ENCODE measurements around the gene ARID2. TPM values are rescaled to one million over a fixed set of nuclear protein-coding genes. Genes with fewer than 3 reads are reported as not detected.

The ARID2 gene
- total RNA-seq, 1 donor from 2014 or later: 63.6 TPM

- Mint-ChIP-seq H3K4me3 (ENCODE audit: low read depth) (no peak overlapping the region), H3K4me1 (ENCODE audit: low read depth) (no peaks in the 10 kb centered on the region), H3K27ac (no peak overlapping the region), H3K27me3 (no peaks in the 10 kb centered on the region), H3K9me3 (ENCODE audit: low read depth) (no peaks in the 10 kb centered on the region), H3K36me3 (ENCODE audit: insufficient read depth) (peaks cover under 1% of the 10 kb centered on the region)
- no peak for DNase-seq (ENCODE audit: low spot score, unreplicated experiment)
- TF ChIP-seq CTCF (IDR thresholded peaks at IDR 0.05; ENCODE audit: unreplicated experiment): no peak
Measured at GRCh38 chr12:45785315-45785714, 55.8 kb downstream of the ARID2 start.

- no peak for TF ChIP-seq CTCF (IDR thresholded peaks at IDR 0.05; ENCODE audit: unreplicated experiment)
- H3K27me3 Mint-ChIP-seq: no peaks in the 10 kb centered on the region
- no peak overlapping the region for H3K27ac Mint-ChIP-seq
- H3K4me1 Mint-ChIP-seq (ENCODE audit: low read depth): no peaks in the 10 kb centered on the region
- no peak for DNase-seq (ENCODE audit: low spot score, unreplicated experiment)
- no peak overlapping the region for H3K4me3 Mint-ChIP-seq (ENCODE audit: low read depth)
- no peaks in the 10 kb centered on the region for H3K36me3 Mint-ChIP-seq (ENCODE audit: insufficient read depth)
- H3K9me3 Mint-ChIP-seq (ENCODE audit: low read depth): no peaks in the 10 kb centered on the region
Measured at GRCh38 chr12:45789025-45789424, 59.5 kb downstream of the ARID2 start.

DNA sequence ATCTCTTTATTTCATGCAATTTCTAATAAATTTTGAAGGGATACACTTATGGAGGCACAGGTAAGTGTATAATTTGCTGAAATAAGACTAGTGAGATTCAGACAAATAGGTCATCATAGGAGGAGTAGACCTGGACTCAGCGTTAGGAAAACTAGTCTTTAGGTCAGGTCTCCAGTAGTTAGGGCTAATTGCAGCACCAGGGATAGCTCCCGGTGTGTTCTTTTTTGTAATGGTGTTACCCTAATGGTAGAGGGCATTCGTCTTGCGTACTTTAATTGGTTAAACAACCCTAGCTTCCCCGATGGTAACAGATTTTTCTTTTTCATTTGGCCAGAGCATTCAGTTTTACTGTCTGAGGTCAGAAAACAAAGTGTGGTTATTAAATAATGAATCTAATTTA is 64.9 kb downstream of the ARID2 start:
- Mint-ChIP-seq H3K36me3 (ENCODE audit: insufficient read depth) (peaks cover 5% of the 10 kb centered on the region), H3K4me3 (ENCODE audit: low read depth) (no peak overlapping the region), H3K4me1 (ENCODE audit: low read depth) (no peaks in the 10 kb centered on the region), H3K27ac (no peak overlapping the region), H3K9me3 (ENCODE audit: low read depth) (no peaks in the 10 kb centered on the region), H3K27me3 (no peaks in the 10 kb centered on the region)
- no peak for TF ChIP-seq CTCF (IDR thresholded peaks at IDR 0.05; ENCODE audit: unreplicated experiment)
- no peak for DNase-seq (ENCODE audit: low spot score, unreplicated experiment)

DNA sequence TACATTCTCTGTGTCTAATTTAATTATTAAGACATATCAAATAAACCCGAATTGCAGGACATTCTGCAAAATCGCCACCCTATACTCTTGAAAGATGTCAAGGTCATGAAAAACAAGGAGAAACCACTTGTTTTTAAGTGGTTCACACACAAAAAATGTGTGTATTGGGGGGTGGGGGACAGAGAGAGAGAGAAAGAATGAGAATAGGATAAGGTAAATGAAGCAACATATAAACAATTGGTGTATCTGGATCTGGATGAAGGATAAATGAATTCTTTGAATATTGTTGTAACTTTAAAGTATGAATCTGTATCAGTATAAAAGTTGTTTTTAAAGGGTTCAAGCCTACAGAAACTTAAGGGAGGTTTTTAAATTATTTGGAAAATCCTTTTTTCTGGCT is 72.1 kb downstream of the ARID2 start:
- H3K27ac Mint-ChIP-seq: no peak overlapping the region
- no peaks in the 10 kb centered on the region for H3K27me3 Mint-ChIP-seq
- no peak for TF ChIP-seq CTCF (IDR thresholded peaks at IDR 0.05; ENCODE audit: unreplicated experiment)
- no peak for DNase-seq (ENCODE audit: low spot score, unreplicated experiment)
- H3K36me3 Mint-ChIP-seq (ENCODE audit: insufficient read depth): peaks cover 11% of the 10 kb centered on the region
- no peak overlapping the region for H3K4me3 Mint-ChIP-seq (ENCODE audit: low read depth)
- H3K4me1 Mint-ChIP-seq (ENCODE audit: low read depth): peaks cover 3% of the 10 kb centered on the region
- no peaks in the 10 kb centered on the region for H3K9me3 Mint-ChIP-seq (ENCODE audit: low read depth)

DNA sequence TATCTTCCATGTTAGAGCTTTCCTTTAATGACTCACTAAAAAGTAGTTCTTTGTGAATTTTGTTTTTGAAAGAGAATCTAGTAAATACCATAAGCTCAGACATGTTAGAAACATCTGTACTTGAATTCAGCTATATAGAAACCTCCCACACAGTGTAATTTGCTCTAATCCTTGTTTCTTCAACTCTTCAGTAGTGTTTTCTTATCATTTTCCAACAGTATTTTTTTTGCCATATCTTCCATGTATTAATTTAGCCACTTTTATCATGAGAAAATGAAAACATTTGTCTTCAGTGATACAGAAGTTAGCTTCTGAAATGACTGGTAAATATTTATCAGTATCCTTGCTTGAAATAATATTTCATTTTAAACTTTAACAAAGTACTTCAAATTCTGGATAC is 73.6 kb downstream of the ARID2 start:
- no peaks in the 10 kb centered on the region for H3K27me3 Mint-ChIP-seq
- no peak overlapping the region for H3K4me3 Mint-ChIP-seq (ENCODE audit: low read depth)
- TF ChIP-seq CTCF (IDR thresholded peaks at IDR 0.05; ENCODE audit: unreplicated experiment): no peak
- H3K9me3 Mint-ChIP-seq (ENCODE audit: low read depth): no peaks in the 10 kb centered on the region
- H3K4me1 Mint-ChIP-seq (ENCODE audit: low read depth): peaks cover 5% of the 10 kb centered on the region
- H3K27ac Mint-ChIP-seq: no peak overlapping the region
- H3K36me3 Mint-ChIP-seq (ENCODE audit: insufficient read depth): peaks cover 11% of the 10 kb centered on the region
- no peak for DNase-seq (ENCODE audit: low spot score, unreplicated experiment)
